GM12801 (cell line): ENCODE measurements around the gene GFPT2.

ENCODE experiments used
- TF ChIP-seq, protein P1 (sequence below): IDR thresholded peaks from one replicate; pipeline ENCODE4 v1.5.1; 2011; ENCODE audit warnings: control low read depth; ENCODE audit not compliant: insufficient read length; ENCODE audit errors: extremely low read depth

The GFPT2 gene

DNA sequence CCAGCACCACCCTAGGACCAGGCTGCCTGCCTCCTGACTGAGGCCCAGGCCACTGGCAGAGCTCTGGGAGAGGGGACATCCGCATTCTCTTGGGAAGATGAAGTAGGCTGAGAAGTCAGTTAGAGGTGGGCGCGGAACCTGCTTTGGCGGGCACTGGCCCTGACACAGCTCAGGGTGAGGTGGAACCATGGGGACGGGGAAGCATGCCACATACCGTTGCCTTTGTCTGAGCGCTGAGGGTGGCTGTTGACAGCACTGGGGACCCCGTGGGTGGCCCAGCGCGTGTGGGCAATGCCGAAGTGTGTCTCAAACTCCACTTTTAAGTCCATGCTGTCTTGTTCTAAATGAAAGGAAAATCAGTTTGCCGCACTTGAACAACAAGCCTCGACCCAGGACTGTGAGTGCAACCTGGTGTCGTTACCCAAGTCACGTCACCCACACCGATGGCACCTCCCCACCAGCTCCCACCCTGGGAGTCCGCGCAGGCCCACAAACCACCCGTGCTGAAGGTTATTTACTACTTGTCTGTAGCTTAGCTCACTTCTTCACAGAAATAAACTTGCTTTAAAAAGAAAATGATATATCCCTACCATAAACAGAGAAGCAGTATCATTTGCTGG, 17.4 kb downstream of the GFPT2 start:
- TF ChIP-seq, protein P1, sequence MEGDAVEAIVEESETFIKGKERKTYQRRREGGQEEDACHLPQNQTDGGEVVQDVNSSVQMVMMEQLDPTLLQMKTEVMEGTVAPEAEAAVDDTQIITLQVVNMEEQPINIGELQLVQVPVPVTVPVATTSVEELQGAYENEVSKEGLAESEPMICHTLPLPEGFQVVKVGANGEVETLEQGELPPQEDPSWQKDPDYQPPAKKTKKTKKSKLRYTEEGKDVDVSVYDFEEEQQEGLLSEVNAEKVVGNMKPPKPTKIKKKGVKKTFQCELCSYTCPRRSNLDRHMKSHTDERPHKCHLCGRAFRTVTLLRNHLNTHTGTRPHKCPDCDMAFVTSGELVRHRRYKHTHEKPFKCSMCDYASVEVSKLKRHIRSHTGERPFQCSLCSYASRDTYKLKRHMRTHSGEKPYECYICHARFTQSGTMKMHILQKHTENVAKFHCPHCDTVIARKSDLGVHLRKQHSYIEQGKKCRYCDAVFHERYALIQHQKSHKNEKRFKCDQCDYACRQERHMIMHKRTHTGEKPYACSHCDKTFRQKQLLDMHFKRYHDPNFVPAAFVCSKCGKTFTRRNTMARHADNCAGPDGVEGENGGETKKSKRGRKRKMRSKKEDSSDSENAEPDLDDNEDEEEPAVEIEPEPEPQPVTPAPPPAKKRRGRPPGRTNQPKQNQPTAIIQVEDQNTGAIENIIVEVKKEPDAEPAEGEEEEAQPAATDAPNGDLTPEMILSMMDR: no peak

DNA sequence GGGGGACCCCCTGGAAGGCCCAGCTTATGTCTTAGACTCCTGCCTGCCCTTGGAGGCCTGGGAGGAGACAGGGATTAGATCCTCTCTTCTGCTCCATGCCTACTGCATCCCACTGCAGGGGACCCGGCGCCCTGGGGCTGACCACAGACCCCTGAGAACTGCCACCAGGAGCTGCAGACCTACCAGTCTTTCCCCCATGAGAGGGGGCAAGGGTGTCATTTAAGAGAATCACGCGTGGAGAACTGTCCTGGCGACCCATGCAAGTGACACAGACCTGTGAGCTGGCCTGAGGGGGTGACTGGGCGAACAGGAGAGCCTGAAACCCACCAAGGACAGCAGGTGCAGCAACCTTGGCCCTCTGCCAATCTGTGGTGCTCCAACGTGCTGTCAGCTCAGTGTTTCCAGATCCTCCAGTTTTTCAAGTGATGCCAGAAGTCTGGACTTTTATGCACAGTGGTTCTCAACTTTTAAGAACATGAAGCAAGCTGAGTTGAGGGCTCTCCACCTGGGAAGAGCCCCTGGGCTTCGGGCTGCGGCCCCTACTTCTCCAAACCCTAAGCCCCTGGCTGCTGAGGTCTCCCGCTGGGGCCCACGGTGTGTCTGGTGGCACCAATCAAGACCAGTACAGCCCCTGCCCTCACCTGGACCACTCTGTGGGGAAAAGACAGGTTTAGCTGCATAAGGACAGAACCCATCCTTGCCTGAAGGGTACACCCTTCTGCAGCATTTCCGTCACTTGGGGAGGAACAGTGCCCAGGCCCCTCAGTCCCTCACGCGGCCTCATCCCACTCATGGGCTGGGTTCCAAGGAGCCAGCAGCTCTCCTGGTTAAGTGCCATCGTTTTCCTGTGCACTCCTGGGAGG, 18.2 kb downstream of the GFPT2 start:
- TF ChIP-seq, protein P1: no peak

DNA sequence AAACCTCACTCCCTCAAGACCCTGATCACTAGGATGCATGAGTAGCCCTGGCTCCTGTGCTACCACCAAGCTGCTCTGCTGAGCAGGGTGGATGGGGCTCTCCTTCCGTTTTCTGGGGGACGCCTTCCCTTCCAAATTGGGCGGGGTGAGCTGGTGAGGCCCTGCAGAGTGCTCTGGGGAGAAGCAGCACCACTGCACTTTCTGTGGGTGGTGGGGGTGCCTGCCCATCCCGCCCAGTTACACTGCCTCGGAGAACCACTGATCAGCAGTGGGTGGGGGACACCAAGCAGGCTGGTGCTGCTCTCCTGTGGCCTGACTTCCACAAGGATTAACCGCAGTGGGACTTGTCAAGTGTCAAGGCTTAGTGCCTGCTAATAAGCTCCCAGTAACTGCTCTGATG, 19.0 kb downstream of the GFPT2 start:
- TF ChIP-seq, protein P1: no peak

DNA sequence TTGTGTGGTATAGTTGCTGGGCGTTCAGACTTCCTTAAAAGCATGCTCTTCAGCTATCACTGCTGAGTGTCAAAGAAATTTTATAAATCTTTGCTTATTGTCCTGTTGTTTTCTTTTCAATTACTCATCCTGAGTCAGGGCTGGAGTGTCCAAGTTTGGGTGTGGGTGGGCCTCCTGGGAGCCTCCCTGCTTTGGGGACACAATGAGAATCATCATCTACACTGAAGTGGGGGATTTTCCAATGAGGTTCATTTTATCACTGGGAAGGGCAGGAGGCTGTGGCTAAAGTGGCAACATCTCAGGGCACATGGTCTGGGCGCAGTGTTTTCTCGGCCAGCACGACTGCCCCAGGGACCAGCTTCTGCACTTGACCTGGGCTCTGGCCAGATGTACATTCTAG, 19.5 kb downstream of the GFPT2 start:
- TF ChIP-seq, protein P1: no peak

DNA sequence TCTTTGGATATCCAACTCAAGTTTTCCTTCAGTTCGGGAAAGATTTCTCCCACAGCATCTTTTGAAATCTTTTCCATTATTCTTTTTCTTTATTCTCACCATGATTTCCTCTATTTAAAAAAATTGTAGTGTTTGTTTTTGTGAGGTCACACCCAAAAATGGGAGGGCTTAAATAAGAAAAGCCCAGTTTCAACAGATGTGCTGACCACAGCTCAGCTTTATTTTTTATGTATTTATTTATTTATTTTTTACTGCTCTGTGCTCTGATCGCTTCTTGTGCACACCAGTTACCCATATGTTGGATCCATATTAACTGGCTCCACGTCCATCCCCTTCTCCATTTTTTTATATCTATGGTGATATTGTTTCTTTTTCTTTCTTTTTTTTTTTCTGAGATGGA, 20.3 kb downstream of the GFPT2 start:
- TF ChIP-seq, protein P1: no peak

DNA sequence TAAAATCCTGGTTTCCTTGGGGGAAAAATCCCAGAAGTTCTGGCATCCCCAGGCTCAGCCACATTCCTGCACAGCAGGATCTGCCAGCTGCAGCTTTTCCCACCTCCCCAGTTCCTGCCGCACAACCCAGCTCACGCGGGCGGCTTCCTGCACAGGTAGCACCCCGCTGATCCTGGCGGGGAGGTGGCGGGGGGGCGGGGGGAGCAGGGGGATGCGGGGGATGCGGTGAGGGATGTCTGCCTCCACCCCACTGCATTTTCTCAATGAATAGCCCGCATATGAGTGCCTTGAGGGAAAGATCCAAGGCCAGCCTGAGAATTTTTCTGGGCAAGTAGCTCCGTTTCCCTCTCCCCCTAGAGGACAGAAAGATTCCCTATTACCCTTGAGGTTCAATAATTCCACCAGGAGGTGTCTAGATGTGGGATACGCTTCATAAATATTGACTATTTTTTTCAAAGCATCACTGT, 21.1 kb downstream of the GFPT2 start:
- TF ChIP-seq, protein P1: no peak

DNA sequence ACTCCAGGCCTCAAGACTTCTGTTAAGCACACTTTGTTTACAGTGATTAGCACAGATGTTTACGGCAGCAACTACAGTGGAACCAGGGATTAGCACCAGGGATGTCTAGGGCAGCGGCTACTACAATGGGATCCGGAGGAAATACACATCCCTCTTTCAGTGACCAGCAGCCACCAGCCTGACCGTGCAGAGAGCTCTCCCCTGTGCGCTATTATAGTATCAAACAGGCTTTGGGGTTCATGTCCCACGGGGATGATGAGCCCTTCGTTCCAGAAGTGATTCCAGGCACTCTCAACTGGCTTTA, 21.5 kb downstream of the GFPT2 start:
- TF ChIP-seq, protein P1: no peak
